ENCODE measurements around the gene PCMTD2. TPM values are rescaled to one million over a fixed set of nuclear protein-coding genes. Genes with fewer than 3 reads are reported as not detected.
A peak's percentile ranks its signal among the peaks of the same experiment; 100 is the strongest.

Gene PCMTD2
- total RNA-seq, 2 donors from 2014 or later = 25.1 to 27.0 TPM

DNA sequence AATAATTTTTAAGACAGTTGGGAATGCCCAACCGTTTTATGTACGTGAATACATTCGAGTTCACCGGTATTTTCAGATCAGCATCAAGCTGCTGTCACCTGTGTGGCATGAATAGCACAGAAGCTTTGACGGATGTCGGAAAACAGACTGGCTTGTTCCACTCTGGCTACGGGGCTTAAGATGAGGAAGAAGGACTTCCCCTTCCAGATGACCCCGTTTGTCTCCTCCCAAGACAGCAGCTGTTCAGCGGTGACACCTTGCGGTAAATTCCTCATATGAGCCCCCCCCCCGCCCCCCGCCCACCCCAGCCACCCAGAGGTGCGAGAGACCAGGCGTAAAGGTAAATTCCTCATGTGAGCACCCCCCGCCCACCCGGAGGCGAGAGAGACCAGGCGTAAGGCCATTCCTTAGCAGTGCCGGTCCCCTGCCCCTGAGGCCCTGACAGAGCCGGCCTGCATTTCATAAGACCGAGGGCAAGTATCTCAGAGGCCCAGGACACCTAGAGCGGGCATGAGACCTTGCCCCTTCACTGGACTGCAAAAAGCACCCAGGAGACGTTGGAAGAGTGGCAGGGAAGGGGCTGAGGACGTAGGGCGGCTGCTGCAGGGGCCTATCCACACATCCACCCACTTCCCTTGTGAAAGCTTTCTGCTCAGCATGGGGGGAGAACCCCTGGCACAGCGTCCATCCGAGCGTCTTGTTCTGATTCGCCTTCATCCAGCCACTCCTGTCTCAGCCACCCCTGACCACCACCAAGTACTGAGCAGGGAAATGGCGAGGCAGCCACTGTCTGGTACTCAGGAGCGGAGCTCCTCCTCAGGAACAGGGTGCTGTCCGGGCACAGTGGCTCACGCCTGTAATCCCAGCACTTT is 7.3 kb upstream of the PCMTD2 start:
- intact Hi-C loops (cut with DNase I) = no loop called here
- DNase-seq (ENCODE audit: low spot score) = peak; percentile 59

DNA sequence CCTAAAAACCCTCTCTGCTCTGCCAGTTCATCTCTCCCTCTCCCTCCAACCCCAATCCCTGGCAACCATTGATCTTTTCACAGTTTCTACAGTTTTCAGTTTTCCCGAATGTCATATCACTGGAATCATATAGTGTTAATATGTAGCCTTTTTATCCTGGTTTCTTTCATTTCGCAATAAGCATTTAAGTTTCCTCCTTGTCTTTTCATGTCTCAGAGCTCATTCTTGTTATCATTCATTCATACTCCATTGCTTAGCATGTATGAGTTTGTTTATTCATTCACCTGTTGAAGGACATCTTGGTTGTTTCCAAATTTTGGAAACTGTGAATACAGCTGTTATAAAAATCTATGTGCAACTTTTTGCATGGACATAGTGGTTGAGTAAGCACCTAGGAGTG is 5.5 kb upstream of the PCMTD2 start:
- intact Hi-C loops (cut with DNase I) = no loop called here
- no peak for DNase-seq (ENCODE audit: low spot score)

DNA sequence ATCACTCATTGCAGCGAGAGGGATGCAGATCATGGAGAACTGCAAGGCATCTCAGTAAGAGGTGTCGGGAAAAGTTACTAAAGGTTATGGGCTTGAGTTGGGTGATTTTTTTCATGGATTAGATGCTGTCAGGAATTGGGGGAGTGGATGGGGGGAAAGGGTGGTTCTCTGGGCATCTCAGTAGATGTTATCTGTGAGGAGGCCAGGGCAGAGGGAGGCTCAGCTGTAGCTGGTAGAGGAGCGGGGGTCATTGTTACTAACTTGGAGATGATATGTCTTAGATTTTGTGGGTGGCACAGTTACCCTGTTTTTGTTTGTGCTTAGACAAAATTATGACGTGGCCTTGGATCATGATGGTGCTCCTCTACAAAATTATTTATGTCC is 2.6 kb upstream of the PCMTD2 start:
- intact Hi-C loops (cut with DNase I) = no loop called here
- peak; percentile 13 for DNase-seq (ENCODE audit: low spot score)

DNA sequence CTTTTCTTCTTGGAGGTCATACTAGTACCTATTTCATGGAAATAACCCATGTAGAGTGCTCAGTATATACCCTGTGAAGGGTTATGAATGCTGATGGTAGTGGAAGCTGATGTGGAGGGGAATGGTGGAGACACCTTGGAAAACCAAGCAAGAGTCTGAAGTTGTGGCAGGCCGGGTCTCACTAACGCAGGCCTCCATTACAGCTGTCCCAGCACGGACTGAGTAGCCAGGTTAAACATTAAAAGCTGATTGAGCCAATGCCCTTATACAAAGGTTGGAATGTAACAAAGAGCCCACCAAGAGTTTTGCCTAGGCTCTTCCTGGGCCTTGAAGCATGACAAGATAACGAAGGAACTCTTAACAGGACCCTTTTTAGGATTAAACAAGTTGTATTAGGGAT is 2.1 kb upstream of the PCMTD2 start:
- intact Hi-C loops (cut with DNase I) = no loop called here
- DNase-seq (ENCODE audit: low spot score) = no peak

DNA sequence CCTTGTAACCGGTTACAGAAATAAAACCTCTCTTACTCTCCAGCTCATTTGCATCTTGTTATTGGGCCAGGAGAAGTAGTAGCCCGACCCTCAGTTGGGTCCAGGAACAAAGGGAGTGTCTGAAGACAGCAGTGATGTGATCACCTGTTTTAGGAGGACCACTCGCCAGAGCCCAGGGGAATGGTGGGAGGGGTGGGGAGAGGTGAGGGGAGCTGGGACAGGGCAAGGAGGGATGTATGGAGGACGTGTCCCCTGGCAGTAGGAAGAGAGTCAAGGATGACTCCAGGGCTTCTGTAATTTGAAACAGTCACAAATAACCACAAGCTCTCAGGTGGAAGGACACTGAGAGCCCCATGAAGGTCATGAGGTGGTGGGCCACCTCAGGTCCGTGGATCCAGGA is 1.4 kb upstream of the PCMTD2 start:
- intact Hi-C loops (cut with DNase I) = no loop called here
- DNase-seq (ENCODE audit: low spot score) = peak; percentile 37

DNA sequence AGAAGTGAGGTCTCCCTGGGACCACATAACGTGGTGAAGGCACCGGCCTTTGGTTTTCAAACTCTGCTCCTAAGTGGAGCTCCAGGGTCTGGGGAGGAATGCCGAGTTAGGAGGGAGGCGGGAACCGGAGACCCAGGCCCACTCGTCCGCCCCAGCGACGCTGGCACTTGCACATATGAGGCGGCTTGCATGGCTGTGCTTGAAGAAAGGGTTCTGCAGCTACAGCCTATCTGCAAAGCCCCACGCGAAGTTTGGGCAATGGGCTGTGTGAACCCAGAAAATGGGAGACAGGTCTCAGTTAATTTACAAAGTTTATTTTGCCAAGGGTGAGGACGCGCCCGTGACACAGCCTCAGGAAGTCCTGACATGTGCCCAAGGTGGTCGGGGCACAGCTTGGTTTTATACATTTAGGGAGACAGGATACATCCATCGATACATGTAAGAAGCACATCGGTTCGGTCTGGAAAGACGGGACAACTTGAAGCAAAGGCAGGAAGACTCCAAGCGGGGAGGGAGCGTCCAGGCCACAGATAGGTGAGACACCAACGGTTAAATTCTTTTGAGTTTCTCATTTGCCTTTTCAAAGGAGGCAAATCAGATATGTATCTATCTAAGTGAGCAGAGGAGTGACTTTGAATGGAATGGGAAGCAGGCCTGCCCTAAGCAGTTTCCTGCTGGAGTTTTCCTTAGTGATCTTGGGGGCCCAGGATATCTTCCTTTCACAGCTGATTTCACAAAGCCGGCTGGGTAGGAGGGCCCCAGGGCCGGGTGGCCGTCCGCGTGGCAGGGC is 782 bp upstream of the PCMTD2 start:
- intact Hi-C loops (cut with DNase I) = no loop called here
- peak; percentile 79 for DNase-seq (ENCODE audit: low spot score)

DNA sequence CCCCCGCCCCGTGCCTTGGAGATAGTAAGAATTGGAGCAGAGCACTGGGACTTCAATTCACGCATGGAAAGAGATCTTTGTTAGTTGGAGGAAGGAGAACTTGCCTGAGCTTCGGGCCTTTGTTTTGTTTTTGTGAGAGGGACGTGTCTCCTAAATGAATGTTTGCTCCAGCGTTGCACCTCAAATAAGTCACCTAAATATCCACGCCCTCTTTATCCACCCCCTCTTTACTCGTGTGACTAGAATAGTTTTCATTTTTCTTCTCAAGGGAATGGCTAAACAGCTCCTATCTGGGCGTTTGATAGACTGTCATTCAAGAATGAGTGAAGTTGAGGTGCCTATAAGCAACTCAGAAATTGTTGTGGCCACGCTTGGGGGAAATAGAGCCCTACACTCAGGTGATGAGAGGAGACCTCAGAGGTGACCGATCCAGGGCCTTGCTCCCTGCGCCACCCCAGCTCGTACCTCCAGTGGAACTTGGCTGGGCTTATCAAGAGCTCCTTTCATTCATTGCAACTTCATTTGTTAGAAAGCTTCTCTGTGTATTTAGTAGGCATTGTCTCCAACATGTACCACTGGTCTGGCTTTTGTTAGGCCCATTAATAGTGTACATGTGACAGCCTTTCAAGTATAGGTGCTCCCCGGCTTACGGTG is 861 bp downstream of the PCMTD2 start:
- intact Hi-C loops (cut with DNase I) = no loop called here
- peak; percentile 43 for DNase-seq (ENCODE audit: low spot score)

DNA sequence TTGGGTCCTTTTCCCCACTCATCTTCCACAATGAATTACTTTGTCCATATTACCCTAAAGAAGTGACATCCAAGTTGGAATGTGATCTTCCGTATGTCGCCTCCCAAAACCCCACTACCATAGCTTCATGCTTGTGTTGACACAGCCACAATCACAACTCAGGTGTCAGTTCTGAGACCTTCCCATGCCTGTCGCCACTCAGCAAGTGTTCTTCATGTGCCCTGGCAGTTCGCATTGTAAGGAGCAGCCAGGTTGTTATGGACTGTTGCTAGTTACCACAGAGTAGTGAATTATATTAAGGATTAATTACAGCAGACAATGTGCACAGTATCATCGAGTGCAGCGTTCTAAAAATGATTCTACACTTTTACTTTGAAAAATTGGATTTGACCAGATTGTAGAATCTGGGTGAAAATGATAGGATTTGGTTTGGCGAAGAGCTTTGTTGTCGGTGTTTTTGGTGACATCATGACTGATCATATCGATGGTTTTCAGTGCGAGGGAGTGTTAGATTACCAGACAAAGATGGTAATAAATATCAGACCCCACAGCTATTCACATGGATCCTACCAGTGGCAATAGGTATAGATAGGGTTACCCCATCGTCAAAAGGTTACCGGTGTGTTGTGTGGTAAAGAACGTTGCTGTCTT is 1.7 kb downstream of the PCMTD2 start:
- no peak for DNase-seq (ENCODE audit: low spot score)
- intact Hi-C loops (cut with DNase I) = no loop called here

DNA sequence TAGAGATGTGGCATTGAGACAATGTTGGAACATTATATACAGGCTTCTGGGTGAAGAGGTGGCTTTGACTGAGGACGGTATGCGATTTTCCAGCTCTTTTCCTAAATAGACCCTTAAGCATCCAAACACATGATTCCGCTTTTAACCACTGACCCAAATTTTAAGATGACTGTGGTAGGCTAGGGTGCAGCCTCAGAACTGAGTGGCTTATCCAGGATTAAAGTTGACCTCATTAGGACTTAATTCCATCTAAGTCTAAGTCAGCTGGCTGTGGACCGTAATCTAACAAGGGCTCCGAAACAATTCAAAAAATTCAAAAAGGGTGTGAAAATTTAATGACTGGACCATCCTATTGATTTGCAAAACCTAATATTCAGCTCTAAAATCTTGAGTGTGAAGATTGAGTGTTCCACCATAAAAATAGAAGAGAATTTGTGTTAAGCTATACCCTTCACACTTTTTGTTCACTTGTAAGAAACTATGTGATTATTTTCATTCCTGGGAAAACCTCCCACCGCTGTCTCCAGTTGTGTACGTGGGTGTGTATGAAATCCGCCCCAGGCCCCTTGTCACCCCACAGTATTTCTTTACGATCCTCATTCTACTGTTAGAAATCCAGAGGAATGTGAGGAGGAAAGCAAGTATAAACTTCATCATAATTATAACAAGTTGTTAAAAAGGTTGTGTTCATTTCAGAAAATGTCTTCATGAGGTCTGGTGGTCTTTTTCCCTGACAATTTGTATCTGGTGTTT is 2.7 kb downstream of the PCMTD2 start:
- DNase-seq (ENCODE audit: low spot score) = no peak
- intact Hi-C loops (cut with DNase I) = no loop called here

DNA sequence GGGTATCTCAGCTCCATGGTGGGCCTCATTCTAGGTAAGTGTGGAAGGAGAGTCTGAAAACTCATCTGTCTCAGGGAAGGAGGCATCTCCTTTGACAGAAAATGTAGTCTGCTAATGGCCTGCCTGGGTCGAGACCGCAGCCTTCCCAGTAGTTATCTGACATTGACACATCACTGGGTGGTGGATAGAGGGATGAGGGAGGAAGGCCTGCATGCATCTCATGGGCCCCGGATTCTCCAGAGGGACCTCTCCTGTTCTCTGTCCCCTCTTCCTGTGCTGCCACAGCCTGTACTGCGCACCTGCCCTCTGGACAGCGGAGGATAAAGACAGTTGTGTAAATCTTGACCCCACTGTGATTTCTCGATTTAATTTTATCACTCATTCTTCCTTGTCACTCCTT is 4.7 kb downstream of the PCMTD2 start:
- intact Hi-C loops (cut with DNase I) = no loop called here
- DNase-seq (ENCODE audit: low spot score) = peak; percentile 15

DNA sequence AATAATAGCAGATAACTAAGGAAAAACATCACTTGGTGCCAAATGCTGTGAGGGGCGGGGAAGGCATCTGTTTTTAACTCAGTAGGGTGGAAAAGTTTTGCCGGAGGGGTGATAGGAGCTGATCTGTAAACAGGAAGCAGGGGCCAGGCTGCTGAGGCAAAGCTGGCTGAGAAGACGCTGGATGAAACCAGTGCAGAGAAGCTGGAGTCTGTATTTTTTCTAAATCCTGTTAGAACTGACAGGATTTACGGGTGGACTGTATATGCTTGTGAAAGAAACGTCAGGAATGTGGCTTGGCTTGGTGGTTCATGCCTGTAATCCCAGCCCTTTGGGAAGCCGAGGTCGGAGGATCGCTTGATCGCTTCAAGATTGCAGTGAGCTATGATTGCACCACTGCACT is 5.6 kb downstream of the PCMTD2 start:
- DNase-seq (ENCODE audit: low spot score) = no peak

DNA sequence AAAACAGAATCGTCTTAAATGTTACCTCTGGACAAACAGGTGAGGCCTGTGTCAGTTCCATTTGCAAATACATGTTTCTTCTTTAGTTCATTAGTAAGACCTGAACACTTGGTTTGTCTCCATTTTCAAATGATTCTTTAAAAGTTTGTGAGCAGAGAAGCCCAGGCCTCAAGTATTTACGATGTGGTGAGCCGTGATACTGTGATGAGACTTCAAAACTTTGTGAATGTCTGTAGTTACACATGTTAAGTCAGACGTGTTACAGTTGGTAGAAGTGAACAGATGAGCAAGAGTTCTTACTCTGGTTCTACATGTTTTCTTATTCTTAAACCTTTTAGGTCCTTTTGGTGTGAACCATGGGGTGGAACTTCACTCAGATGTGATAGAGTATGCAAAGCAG is 8.5 kb downstream of the PCMTD2 start:
- intact Hi-C loops (cut with DNase I) = no loop called here
- no peak for DNase-seq (ENCODE audit: low spot score)

More for the DNA sequence above, 5.6 kb downstream of the PCMTD2 start:
- intact Hi-C loops (cut with DNase I) = no loop called here

DNA sequence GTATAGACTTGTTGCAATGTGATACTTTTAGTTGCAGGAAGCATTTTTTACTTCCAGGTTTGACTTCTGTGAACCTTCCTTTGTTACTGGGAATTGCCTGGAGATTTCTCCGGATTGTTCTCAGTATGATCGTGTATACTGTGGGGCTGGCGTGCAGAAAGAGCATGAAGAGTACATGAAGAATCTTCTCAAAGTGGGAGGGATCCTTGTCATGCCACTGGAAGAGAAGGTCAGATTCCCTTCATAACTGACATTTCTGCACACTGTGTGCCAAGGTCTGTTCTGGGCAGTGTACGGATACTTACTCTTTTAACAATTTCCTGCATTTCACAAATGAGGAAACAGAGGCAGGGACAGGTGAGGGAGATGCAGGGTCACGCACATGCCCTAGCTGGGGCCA is 9.7 kb downstream of the PCMTD2 start:
- DNase-seq (ENCODE audit: low spot score) = no peak
- intact Hi-C loops (cut with DNase I) = no loop called here

DNA sequence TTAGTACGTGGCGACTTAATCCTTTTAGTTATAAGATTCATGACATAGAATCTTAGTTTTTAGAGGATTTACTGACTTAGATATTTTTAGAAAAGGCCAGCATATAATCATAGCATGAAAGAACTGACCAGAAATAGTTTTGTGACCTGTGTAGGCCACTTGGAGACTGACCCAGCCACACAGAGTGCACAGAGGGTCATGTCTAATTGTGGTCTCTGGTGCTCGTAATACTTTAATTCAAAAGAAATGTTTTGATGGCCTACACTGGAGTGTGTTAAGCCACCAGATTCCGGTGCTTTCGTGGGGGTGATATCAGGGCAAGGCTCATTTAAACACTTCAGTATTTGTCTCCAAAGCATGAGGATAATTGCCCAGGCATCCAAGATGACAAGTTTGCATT is 11.4 kb downstream of the PCMTD2 start:
- DNase-seq (ENCODE audit: low spot score) = no peak
- intact Hi-C loops (cut with DNase I) = no loop called here

DNA sequence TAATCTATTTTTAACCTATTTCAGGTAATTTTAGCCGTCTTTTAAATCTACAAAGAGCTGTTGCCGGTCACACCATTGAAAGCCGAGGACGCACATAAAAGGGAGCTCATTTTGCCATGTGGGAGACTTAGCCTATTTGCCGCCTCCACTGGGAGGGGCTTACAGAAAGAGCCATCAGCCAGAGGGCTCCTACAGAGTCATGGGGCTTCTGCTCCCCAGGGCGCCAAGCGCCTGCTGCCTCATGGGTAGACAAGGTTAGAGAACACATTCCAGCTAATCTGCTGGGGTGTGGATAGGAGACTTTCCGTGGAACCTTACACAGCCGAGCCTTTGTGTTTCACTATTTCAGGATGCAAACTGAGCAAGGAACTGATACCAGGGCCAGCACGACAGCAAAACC is 12.6 kb downstream of the PCMTD2 start:
- DNase-seq (ENCODE audit: low spot score) = no peak
- intact Hi-C loops (cut with DNase I) = no loop called here

DNA sequence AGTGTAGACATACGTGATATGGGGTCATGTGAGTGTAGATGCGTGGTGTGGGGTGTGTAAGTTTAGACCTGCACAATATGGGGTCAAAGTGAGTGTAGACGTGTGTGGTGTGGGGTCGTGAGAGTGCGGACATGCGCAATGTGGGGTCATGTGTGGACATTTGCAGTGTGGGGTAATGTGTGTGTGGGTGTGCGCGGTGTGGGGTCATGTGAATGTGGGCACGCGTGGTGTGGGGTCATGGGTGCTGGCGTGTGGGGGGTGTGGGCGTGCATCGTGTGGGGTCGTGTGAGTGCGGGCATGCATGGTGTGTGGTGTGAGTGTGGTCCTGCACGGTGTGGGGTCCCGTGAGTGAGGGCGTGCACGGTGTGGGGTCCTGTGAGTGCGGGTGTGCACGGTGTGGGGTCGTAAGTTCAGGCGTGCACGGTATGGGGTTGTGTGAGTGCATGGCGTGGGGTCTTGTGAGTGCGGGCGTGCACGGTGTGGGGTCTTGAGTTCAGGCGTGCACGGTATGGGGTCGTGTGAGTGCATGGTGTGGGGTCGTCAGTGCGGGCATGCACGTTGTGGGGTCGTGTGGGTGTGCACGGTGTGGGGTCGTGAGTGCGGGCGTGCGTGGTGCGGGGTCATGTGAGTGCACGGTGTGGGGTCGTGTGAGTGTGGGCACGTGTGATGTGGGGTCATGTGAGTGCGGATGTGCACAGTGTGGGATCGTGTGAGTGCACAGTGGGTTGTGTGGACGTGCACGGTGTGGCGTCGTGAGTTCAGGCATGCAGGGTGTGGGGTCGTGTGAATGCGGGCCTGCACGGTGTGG is 14.3 kb downstream of the PCMTD2 start:
- no peak for DNase-seq (ENCODE audit: low spot score)
- intact Hi-C loops (cut with DNase I) = no loop called here

DNA sequence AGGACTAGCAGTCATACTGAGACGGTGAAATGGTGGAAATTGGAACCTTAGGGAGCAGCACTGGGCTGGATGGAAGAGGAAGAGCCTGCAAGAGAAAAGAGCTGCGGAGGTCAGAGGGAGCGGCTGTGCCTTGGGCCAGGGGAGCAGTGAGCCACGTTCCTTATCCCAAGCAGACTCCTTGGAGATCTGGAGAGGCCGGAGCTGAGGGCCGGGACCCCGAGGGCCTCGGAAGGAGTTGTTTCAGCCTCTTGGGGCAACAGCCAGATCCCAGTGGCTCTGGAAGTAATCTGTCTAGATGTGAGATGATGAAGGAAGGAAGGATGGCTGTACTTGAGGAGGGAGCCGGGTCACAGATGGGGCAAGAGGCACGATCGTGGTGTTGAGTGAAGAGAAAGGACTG is 16.1 kb downstream of the PCMTD2 start:
- intact Hi-C loops (cut with DNase I) = no loop called here
- no peak for DNase-seq (ENCODE audit: low spot score)

DNA sequence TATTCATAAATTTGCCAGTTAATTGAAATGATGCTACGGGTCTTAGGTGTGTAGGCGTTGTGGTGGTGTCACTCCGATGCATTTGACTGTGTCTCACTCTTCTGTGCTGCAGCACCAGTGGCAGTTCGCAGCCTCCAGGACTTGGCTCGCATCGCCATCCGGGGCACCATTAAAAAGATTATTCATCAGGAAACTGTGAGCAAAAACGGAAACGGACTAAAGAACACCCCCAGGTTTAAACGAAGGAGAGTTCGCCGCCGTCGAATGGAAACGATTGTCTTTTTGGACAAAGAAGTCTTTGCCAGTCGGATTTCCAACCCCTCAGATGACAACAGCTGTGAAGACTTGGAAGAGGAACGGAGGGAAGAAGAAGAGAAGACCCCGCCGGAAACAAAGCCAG is 17.6 kb downstream of the PCMTD2 start:
- no peak for DNase-seq (ENCODE audit: low spot score)
- intact Hi-C loops (cut with DNase I) = no loop called here

Measured in posterior vena cava (tissue), 2 donors.